ENCODE measurements around the gene ZCCHC4. TPM values are rescaled to one million over a fixed set of nuclear protein-coding genes. Genes with fewer than 3 reads are reported as not detected.
A peak's percentile ranks its signal among the peaks of the same experiment; 100 is the strongest.
"Not testable (repeated sequence)": the region's sequence is repeated elsewhere in the genome, so short reads cannot be mapped to it uniquely, and the experiment has no call there.

Gene ZCCHC4
- total RNA-seq, 5 donors from 2014 or later (not counting 1 experiment from before 2014, with no cell fraction given) = 10.6 to 12.9 (median 12.0) TPM

- Mint-ChIP-seq H3K27ac (no peak overlapping the region), H3K4me3 (no peak overlapping the region), H3K4me1 (no peaks in the 10 kb centered on the region), H3K36me3 (peaks cover 12% of the 10 kb centered on the region), H3K9me3 (no peaks in the 10 kb centered on the region), H3K27me3 (no peaks in the 10 kb centered on the region)
- H3K27ac ChIP-seq (ENCODE audit: low read length) = no peak overlapping the region
- DNase-seq = peak in 1 of 35 experiments; percentile 64
- CTCF ChIA-PET = interaction anchor here (0.5 to 3.5 kb wide), 26 partner anchors 10 to 390 kb away, joined by 3 to 34 read pairs (median 6); partner anchors contain the start of genes ZCCHC4 (in 2 of the 2), ANAPC4 (in 1 of the 2), PI4K2B (in 1 of the 2) and SEPSECS (in 1 of the 2)
- H3K4me1 ChIP-seq (ENCODE audit: control insufficient read depth in 1 of 2, extremely low read depth in 1 of 2, insufficient read depth in 2 of 2, low read length in 2 of 2) = no peaks in the 10 kb centered on the region
- no peak for ATAC-seq (replicated peaks in 1 of 4)
- no peak overlapping the region for H3K4me3 ChIP-seq (ENCODE audit: control insufficient read depth in 1 of 2, extremely low read depth in 1 of 2, low read length in 1 of 2)
- WGBS (ENCODE audit: insufficient coverage) = no CpG with 5 or more reads among the region's 2 CpGs
- POLR2A ChIA-PET = interaction anchor here in 1 of 2 donors (0.6 to 1.2 kb wide), 2 partner anchors 12 to 55 kb away, joined by 3 read pairs; no protein-coding TSS in a partner anchor
- H3K9me3 ChIP-seq = no peaks in the 10 kb centered on the region
- no peaks in the 10 kb centered on the region for H3K27me3 ChIP-seq (replicated peaks in 1 of 2; ENCODE audit: control insufficient read depth in 2 of 2, extremely low read depth in 1 of 2, insufficient read depth in 2 of 2, low read length in 1 of 2)
- H3K36me3 ChIP-seq (ENCODE audit: control insufficient read depth in 2 of 2, extremely low read depth in 1 of 2, insufficient read depth in 1 of 2, low read length in 1 of 2) = peaks cover 0 to 4% of the 10 kb centered on the region in 2 donors
These were observed 54.5 kb downstream of the ZCCHC4 start for GRCh38 chr4:25367004-25367621.

DNA sequence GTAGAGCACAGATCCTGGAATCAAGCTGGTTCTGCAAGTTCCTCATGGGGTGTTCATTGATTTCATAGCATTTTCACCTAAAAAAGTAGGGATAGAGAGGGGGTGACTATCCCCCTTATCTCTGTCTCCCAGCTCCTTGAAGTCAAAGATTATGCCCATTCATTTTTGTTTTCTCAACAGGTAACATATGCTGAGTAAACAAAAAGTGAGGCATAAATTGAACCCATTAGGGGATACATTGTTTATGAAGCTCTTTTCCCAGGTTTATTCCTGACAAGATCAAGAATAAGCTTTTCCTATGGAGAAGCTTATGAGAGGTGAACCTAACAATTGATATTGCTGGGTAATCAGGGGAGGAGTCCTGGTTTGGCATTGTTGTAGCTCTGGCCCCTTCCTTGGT, 55.3 kb downstream of the ZCCHC4 start:
- Histone ChIP-seq H3K36me3 (ENCODE audit: control insufficient read depth in 2 of 2, extremely low read depth in 1 of 2, insufficient read depth in 1 of 2, low read length in 1 of 2) (peaks cover 0 to 2% of the 10 kb centered on the region in 2 donors), H3K27ac (ENCODE audit: low read length) (no peak overlapping the region), H3K27me3 (replicated peaks in 1 of 2; ENCODE audit: control insufficient read depth in 2 of 2, extremely low read depth in 1 of 2, insufficient read depth in 2 of 2, low read length in 1 of 2) (no peaks in the 10 kb centered on the region), H3K4me3 (ENCODE audit: control insufficient read depth in 1 of 2, extremely low read depth in 1 of 2, low read length in 1 of 2) (no peak overlapping the region), H3K4me1 (ENCODE audit: control insufficient read depth in 1 of 2, extremely low read depth in 1 of 2, insufficient read depth in 2 of 2, low read length in 2 of 2) (no peaks in the 10 kb centered on the region), H3K9me3 (no peaks in the 10 kb centered on the region)
- Mint-ChIP-seq H3K4me1 (no peaks in the 10 kb centered on the region), H3K9me3 (no peaks in the 10 kb centered on the region), H3K27me3 (no peaks in the 10 kb centered on the region), H3K36me3 (peaks cover 12% of the 10 kb centered on the region), H3K27ac (no peak overlapping the region), H3K4me3 (no peak overlapping the region)
- ATAC-seq (replicated peaks in 1 of 4) (no peak), DNase-seq (no peak)
- ChIA-PET CTCF (interaction anchor here (0.8 to 2.3 kb wide), 17 partner anchors 9 to 387 kb away, joined by 3 to 34 read pairs (median 7); partner anchors contain the start of genes ANAPC4 (in 2 of the 2), PI4K2B (in 1 of the 2) and ZCCHC4 (in 1 of the 2)), POLR2A (no interaction called here)

GRCh38 chr4:25368315-25368714, 55.7 kb downstream of the ZCCHC4 start:
- H3K27me3 Mint-ChIP-seq = no peaks in the 10 kb centered on the region
- no peak overlapping the region for H3K27ac Mint-ChIP-seq
- ChIA-PET CTCF (interaction anchor here (0.8 to 2.3 kb wide), 16 partner anchors 9 to 388 kb away, joined by 3 to 34 read pairs (median 7); partner anchors contain the start of genes ANAPC4 (in 2 of the 2), PI4K2B (in 1 of the 2) and ZCCHC4 (in 1 of the 2)), POLR2A (no interaction called here)
- Histone ChIP-seq H3K36me3 (ENCODE audit: control insufficient read depth in 2 of 2, extremely low read depth in 1 of 2, insufficient read depth in 1 of 2, low read length in 1 of 2) (no peaks in the 10 kb centered on the region), H3K4me3 (ENCODE audit: control insufficient read depth in 1 of 2, extremely low read depth in 1 of 2, low read length in 1 of 2) (no peak overlapping the region), H3K9me3 (no peaks in the 10 kb centered on the region), H3K4me1 (ENCODE audit: control insufficient read depth in 1 of 2, extremely low read depth in 1 of 2, insufficient read depth in 2 of 2, low read length in 2 of 2) (no peaks in the 10 kb centered on the region), H3K27ac (ENCODE audit: low read length) (no peak overlapping the region), H3K27me3 (replicated peaks in 1 of 2; ENCODE audit: control insufficient read depth in 2 of 2, extremely low read depth in 1 of 2, insufficient read depth in 2 of 2, low read length in 1 of 2) (no peaks in the 10 kb centered on the region)
- peaks cover 12% of the 10 kb centered on the region for H3K36me3 Mint-ChIP-seq
- DNase-seq (no peak), ATAC-seq (replicated peaks in 1 of 4) (no peak)
- 76% methylated on average over 4 of the region's 6 CpGs for WGBS (ENCODE audit: insufficient coverage)
- no peaks in the 10 kb centered on the region for H3K9me3 Mint-ChIP-seq
- H3K4me1 Mint-ChIP-seq = no peaks in the 10 kb centered on the region
- no peak overlapping the region for H3K4me3 Mint-ChIP-seq

- Mint-ChIP-seq H3K9me3 (no peaks in the 10 kb centered on the region), H3K36me3 (peaks cover 5% of the 10 kb centered on the region), H3K4me3 (no peak overlapping the region), H3K27me3 (no peaks in the 10 kb centered on the region), H3K27ac (no peak overlapping the region), H3K4me1 (peaks cover 0 to 4% (median under 1%) of the 10 kb centered on the region in 3 donors)
- H3K27me3 ChIP-seq (replicated peaks in 1 of 2; ENCODE audit: control insufficient read depth in 2 of 2, extremely low read depth in 1 of 2, insufficient read depth in 2 of 2, low read length in 1 of 2) = no peaks in the 10 kb centered on the region
- ATAC-seq (replicated peaks in 1 of 4) = no peak
- no peak overlapping the region for H3K27ac ChIP-seq (ENCODE audit: low read length)
- H3K9me3 ChIP-seq = no peaks in the 10 kb centered on the region
- WGBS (ENCODE audit: insufficient coverage) = no CpG with 5 or more reads among the region's 2 CpGs
- H3K4me3 ChIP-seq (ENCODE audit: control insufficient read depth in 1 of 2, extremely low read depth in 1 of 2, low read length in 1 of 2) = no peak overlapping the region
- no peaks in the 10 kb centered on the region for H3K36me3 ChIP-seq (ENCODE audit: control insufficient read depth in 2 of 2, extremely low read depth in 1 of 2, insufficient read depth in 1 of 2, low read length in 1 of 2)
- ChIA-PET CTCF (no interaction called here), POLR2A (no interaction called here)
- DNase-seq = no peak
- H3K4me1 ChIP-seq (ENCODE audit: control insufficient read depth in 1 of 2, extremely low read depth in 1 of 2, insufficient read depth in 2 of 2, low read length in 2 of 2) = no peaks in the 10 kb centered on the region
These were observed 57.7 kb downstream of the ZCCHC4 start for GRCh38 chr4:25370242-25370641.

GRCh38 chr4:25372549-25372948, 60.0 kb downstream of the ZCCHC4 start:
- H3K27ac ChIP-seq (ENCODE audit: low read length); H3K36me3 ChIP-seq (ENCODE audit: control insufficient read depth in 2 of 2, extremely low read depth in 1 of 2, insufficient read depth in 1 of 2, low read length in 1 of 2); H3K4me3 ChIP-seq (ENCODE audit: control insufficient read depth in 1 of 2, extremely low read depth in 1 of 2, low read length in 1 of 2); H3K27ac Mint-ChIP-seq; H3K9me3 Mint-ChIP-seq; H3K27me3 Mint-ChIP-seq; ATAC-seq (replicated peaks in 1 of 4); CTCF ChIA-PET; DNase-seq; H3K27me3 ChIP-seq (replicated peaks in 1 of 2; ENCODE audit: control insufficient read depth in 2 of 2, extremely low read depth in 1 of 2, insufficient read depth in 2 of 2, low read length in 1 of 2); H3K36me3 Mint-ChIP-seq; POLR2A ChIA-PET; H3K4me3 Mint-ChIP-seq; H3K9me3 ChIP-seq: not testable (repeated sequence)
- peaks cover 3 to 16% (median 9%) of the 10 kb centered on the region in 3 donors for H3K4me1 Mint-ChIP-seq
- H3K4me1 ChIP-seq (ENCODE audit: control insufficient read depth in 1 of 2, extremely low read depth in 1 of 2, insufficient read depth in 2 of 2, low read length in 2 of 2) = peaks cover 3 to 13% of the 10 kb centered on the region in 2 experiments
- 82% methylated on average over 4 of the region's 9 CpGs for WGBS (ENCODE audit: insufficient coverage)

DNA sequence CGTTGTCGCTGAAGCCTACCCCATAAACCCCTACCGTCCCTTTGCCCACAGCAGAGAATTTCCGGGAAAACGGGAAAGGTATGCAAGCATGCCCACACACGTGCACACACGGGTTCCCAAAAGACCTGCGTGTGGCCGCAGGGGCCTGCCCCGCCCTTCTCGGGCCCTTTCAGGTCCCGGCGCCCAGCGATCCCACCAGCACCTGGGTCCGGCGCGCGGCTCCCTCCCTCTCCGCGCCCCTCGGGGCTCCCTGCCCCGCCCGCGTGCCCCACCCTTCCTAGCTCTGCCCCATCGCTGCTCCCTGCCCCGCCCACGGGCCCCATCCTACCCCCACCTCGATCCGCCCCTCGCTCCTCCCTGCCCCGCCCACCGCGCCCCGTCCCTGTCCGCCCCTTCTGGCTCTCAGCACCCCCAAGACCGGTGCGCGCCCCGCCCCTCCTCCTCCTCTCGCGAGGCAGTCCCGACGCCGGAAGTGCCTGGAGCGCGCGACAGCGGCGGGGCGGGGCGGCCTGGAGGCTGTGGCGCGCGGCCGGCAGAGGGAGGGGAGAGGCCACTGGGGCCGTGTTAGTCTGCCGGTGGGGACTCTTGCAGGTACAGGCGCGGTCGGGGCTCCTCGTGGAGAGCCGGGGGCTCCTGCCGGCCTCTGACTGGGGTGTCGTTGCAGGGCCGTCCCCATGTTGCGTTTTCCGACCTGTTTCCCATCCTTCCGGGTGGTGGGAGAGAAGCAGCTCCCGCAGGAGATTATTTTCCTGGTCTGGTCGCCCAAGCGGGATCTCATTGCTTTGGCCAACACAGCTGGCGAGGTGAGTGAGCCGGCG, 64.4 kb downstream of the ZCCHC4 start, which contains the start of gene ANAPC4:
TSS of gene ANAPC4 (plus strand) at position 510 of the 818 bp plus-strand sequence. CDS start at position 675, 165 bp downstream.
- peak within 1 kb of the TSS; percentile 97 to 99 for H3K4me3 ChIP-seq (ENCODE audit: control insufficient read depth in 1 of 2, extremely low read depth in 1 of 2, low read length in 1 of 2)
- peak; percentile 93 to 96 (median 96) for ATAC-seq (replicated peaks in 1 of 4)
- DNase-seq = peak; percentile 89 to 99 (median 94)
- ChIA-PET POLR2A (no interaction called here), CTCF (interaction anchor here (0.9 to 1.5 kb wide), 7 partner anchors 9 to 143 kb away, joined by 3 to 7 read pairs (median 4); partner anchors contain the start of gene ZCCHC4 (in 2 of the 2))
- no peaks in the 10 kb centered on the region for H3K9me3 ChIP-seq
- H3K36me3 ChIP-seq (ENCODE audit: control insufficient read depth in 2 of 2, extremely low read depth in 1 of 2, insufficient read depth in 1 of 2, low read length in 1 of 2) = peaks cover 0 to 10% of the 10 kb centered on the region in 2 donors
- peak within 1 kb of the TSS; percentile 45 for H3K27ac ChIP-seq (ENCODE audit: low read length)
- H3K27ac Mint-ChIP-seq = peak within 1 kb of the TSS; percentile 66 to 87
- peaks cover 11 to 33% of the 10 kb centered on the region in 2 experiments for H3K4me1 ChIP-seq (ENCODE audit: control insufficient read depth in 1 of 2, extremely low read depth in 1 of 2, insufficient read depth in 2 of 2, low read length in 2 of 2)
- WGBS (ENCODE audit: insufficient coverage) = under 1% methylated on average over 45 of the region's 74 CpGs
- peaks cover 7% of the 10 kb centered on the region for H3K36me3 Mint-ChIP-seq
- peaks cover 3 to 16% (median 13%) of the 10 kb centered on the region in 3 donors for H3K4me1 Mint-ChIP-seq
- no peaks in the 10 kb centered on the region for H3K27me3 ChIP-seq (replicated peaks in 1 of 2; ENCODE audit: control insufficient read depth in 2 of 2, extremely low read depth in 1 of 2, insufficient read depth in 2 of 2, low read length in 1 of 2)
- no peaks in the 10 kb centered on the region for H3K27me3 Mint-ChIP-seq
- H3K9me3 Mint-ChIP-seq = no peaks in the 10 kb centered on the region
- no peak within 1 kb of the TSS for H3K4me3 Mint-ChIP-seq
